Measurements from ENCODE around the gene YDJC. TPM values are rescaled to one million over a fixed set of nuclear protein-coding genes. Genes with fewer than 3 reads are reported as not detected.

The YDJC gene
- total and polyA plus RNA-seq, 9 of the 15 experiments (the other 6 are each of a cell fraction or from before 2014, with no cell fraction given): 13.5 to 871 (median 164) TPM

DNA sequence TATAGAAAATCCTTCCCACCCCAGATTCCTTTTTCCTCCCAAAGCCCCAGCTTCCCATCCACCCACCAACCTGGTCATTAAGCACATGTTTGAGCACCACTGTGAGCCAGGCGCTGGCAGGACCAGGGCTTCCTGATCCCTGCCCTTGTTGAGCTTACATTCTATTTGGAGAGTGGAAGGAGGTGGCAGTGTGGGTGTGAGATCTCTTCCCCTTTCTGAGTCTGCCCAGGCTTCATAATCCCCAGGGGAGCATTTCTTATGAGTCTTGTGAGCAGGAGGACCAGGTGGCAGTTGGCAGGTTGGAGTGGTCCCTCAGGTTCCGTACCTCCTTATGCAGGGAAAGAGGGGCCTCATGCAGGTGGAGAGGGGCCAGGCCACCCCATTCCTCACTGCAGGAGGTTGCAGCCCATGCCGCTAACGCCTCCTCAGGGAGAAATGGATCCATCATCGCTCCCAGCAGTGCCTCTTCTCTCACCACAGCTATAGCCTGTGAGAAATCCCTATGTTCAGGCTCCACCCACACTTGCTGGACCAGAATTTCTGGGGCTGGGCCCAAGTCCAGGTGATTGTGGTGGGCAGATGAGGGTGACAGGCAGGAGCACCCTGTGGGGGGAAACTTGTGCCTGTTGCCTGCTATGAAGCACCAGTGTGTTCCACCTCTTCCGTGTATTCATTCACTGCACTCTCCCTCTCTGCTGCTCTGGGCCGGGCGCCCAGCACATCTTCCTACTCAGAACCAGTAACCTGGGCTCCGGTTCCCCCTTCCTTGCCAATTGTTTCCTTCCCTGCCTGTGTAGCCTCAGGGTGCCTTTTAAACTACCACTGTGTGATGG lies 38.8 kb downstream of the YDJC start (continued):
- TF ChIP-seq SREBF1 (IDR thresholded peaks at IDR 0.05; ENCODE audit: borderline replicate concordance, low read depth, low read length): no peak
- TF ChIP-seq ZNF133 (CRISPR knock-in tag; IDR thresholded peaks at IDR 0.05): 0 out of 2 replicates have a peak, but pooled peaks have one; percentile 15
- TF ChIP-seq TAF1 (IDR thresholded peaks at IDR 0.05; ENCODE audit: control insufficient read depth, extremely low read depth, insufficient read depth, low read length, severe bottlenecking): no peak
- TF ChIP-seq GTF2E2 (tag; IDR thresholded peaks at IDR 0.05): no peak
- TF ChIP-seq, protein P1, sequence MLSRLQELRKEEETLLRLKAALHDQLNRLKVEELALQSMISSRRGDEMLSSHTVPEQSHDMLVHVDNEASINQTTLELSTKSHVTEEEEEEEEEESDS (CRISPR knock-in tag; IDR thresholded peaks at IDR 0.05): no peak
- no peak for TF ChIP-seq ZNF584 (CRISPR knock-in tag; IDR thresholded peaks at IDR 0.05; ENCODE audit: low read depth)
- TF ChIP-seq, protein P2, sequence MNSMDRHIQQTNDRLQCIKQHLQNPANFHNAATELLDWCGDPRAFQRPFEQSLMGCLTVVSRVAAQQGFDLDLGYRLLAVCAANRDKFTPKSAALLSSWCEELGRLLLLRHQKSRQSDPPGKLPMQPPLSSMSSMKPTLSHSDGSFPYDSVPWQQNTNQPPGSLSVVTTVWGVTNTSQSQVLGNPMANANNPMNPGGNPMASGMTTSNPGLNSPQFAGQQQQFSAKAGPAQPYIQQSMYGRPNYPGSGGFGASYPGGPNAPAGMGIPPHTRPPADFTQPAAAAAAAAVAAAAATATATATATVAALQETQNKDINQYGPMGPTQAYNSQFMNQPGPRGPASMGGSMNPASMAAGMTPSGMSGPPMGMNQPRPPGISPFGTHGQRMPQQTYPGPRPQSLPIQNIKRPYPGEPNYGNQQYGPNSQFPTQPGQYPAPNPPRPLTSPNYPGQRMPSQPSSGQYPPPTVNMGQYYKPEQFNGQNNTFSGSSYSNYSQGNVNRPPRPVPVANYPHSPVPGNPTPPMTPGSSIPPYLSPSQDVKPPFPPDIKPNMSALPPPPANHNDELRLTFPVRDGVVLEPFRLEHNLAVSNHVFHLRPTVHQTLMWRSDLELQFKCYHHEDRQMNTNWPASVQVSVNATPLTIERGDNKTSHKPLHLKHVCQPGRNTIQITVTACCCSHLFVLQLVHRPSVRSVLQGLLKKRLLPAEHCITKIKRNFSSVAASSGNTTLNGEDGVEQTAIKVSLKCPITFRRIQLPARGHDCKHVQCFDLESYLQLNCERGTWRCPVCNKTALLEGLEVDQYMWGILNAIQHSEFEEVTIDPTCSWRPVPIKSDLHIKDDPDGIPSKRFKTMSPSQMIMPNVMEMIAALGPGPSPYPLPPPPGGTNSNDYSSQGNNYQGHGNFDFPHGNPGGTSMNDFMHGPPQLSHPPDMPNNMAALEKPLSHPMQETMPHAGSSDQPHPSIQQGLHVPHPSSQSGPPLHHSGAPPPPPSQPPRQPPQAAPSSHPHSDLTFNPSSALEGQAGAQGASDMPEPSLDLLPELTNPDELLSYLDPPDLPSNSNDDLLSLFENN (IDR thresholded peaks at IDR 0.05; ENCODE audit: low read depth in 2 of 2, low read length in 2 of 2): no peak
- TF ChIP-seq, protein P3, sequence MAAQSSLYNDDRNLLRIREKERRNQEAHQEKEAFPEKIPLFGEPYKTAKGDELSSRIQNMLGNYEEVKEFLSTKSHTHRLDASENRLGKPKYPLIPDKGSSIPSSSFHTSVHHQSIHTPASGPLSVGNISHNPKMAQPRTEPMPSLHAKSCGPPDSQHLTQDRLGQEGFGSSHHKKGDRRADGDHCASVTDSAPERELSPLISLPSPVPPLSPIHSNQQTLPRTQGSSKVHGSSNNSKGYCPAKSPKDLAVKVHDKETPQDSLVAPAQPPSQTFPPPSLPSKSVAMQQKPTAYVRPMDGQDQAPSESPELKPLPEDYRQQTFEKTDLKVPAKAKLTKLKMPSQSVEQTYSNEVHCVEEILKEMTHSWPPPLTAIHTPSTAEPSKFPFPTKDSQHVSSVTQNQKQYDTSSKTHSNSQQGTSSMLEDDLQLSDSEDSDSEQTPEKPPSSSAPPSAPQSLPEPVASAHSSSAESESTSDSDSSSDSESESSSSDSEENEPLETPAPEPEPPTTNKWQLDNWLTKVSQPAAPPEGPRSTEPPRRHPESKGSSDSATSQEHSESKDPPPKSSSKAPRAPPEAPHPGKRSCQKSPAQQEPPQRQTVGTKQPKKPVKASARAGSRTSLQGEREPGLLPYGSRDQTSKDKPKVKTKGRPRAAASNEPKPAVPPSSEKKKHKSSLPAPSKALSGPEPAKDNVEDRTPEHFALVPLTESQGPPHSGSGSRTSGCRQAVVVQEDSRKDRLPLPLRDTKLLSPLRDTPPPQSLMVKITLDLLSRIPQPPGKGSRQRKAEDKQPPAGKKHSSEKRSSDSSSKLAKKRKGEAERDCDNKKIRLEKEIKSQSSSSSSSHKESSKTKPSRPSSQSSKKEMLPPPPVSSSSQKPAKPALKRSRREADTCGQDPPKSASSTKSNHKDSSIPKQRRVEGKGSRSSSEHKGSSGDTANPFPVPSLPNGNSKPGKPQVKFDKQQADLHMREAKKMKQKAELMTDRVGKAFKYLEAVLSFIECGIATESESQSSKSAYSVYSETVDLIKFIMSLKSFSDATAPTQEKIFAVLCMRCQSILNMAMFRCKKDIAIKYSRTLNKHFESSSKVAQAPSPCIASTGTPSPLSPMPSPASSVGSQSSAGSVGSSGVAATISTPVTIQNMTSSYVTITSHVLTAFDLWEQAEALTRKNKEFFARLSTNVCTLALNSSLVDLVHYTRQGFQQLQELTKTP (IDR thresholded peaks at IDR 0.05; ENCODE audit: low read depth in 1 of 2, partially characterized antibody in 2 of 2): no peak
- no peak for TF ChIP-seq ZNF583 (CRISPR knock-in tag; IDR thresholded peaks at IDR 0.05)
- TF ChIP-seq, protein P4, sequence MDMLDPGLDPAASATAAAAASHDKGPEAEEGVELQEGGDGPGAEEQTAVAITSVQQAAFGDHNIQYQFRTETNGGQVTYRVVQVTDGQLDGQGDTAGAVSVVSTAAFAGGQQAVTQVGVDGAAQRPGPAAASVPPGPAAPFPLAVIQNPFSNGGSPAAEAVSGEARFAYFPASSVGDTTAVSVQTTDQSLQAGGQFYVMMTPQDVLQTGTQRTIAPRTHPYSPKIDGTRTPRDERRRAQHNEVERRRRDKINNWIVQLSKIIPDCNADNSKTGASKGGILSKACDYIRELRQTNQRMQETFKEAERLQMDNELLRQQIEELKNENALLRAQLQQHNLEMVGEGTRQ (CRISPR knock-in tag; IDR thresholded peaks at IDR 0.05): peak; percentile 14; the same call in 1 of the 2 replicates
- TF ChIP-seq, protein P5, sequence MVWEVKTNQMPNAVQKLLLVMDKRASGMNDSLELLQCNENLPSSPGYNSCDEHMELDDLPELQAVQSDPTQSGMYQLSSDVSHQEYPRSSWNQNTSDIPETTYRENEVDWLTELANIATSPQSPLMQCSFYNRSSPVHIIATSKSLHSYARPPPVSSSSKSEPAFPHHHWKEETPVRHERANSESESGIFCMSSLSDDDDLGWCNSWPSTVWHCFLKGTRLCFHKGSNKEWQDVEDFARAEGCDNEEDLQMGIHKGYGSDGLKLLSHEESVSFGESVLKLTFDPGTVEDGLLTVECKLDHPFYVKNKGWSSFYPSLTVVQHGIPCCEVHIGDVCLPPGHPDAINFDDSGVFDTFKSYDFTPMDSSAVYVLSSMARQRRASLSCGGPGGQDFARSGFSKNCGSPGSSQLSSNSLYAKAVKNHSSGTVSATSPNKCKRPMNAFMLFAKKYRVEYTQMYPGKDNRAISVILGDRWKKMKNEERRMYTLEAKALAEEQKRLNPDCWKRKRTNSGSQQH (CRISPR knock-in tag; IDR thresholded peaks at IDR 0.05): peak; percentile 67; the same call in 1 of the 2 replicates
- no peak for TF ChIP-seq SMAD4 (CRISPR knock-in tag; conservative IDR thresholded peaks at IDR 0.05)
- no peak for TF ChIP-seq SREBF2 (CRISPR knock-in tag; IDR thresholded peaks at IDR 0.05)
- 0 out of 2 replicates have a peak, but pooled peaks have one; percentile 2 for TF ChIP-seq PML (IDR thresholded peaks at IDR 0.05; ENCODE audit: low read length)

All from K562 (cell line).